ENCODE data around the gene TUBGCP6.
"Not testable (repeated sequence)": the region's sequence is repeated elsewhere in the genome, so short reads cannot be mapped to it uniquely, and the experiment has no call there.

The TUBGCP6 gene

DNA sequence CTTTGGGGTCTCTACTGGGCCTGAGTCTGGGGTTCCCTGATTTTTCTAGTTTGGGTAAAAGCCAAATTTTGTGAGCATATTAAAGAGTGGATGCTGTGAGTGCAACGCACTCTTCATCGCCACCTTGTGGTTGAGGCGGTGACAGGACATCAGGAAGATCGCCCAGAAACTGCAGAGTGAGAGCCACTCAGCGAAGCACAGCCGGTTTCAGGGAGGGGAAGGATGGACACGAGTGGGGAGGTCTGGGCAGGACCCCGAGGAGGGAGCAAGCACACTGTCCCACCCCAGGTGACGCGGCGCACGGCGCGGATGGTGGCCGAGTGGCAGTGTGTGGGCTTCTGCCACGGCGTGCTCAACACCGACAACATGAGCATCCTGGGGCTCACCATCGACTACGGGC, 34.9 kb downstream of the TUBGCP6 start:
- DNase-seq: peak; percentile 76

DNA sequence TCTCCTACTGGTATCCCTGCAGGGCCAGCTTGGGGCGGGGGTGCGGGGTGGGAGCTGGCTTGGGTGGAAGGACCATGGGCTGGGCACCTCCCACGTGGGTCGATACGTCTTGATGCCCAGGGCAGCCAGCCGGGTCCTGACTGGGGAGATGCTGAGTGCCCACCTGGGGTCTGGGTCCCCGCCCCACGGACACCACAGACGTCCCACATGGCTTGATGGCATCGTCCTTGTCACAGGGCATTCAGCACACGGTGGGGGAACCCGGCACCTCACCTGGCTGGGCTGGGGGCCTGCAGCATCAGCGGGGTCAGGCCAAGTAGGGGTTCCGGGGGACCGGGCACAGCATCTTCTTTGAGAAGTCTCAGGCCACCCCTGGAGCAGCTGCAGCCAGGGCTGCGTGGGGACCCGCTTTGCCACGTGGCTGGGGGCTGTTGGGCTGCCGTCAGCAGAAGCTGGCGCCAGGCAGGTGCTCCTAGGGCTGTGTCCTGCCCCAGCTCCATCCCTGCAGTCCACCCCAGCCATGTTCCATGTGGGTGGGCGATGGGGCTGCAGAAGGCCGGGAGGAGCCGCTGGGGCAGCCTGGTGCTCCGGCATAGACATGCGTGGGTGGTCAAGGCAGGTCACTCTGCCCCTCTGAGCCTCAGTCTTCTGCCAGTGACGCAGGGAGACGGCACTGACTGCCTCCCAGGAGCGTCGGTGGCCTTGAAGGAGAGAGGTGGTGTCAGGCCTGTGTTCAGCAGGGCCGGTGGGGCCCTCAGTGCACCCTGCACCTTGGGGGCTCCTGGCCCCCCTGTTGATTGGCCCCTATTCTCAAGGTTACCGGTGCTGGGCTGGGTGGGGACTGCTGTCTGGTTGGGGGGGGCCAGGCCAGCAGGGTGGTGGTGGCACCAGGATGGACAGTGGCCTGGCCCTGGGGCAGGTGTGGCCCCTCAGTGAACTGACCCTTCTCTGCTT, 35.6 kb downstream of the TUBGCP6 start:
- no peak for DNase-seq

DNA sequence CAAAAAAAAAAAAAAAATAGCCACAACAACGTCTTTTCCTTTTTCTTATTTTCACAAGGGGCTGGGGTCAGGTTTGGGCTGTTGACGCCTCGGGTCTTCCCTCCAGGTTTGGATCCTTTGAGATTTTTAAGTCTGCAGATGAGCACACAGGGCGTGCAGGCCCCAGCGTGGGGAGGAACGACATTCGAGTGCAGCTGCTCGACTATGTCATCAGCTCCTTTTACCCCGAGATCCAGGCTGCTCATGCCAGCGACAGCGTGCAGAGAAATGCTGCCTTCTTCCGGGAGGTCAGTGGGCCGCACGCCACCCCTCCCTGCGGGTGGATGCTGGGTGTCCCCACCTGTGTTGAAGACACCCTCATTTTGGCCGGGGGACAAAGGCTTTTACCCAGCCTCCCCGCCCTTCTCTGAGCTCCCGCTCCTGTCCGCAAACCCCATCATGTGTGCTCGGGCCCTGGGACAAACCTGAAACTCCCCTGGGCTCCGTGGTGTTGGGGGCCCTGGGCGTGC, 36.3 kb downstream of the TUBGCP6 start:
- no peak for DNase-seq

DNA sequence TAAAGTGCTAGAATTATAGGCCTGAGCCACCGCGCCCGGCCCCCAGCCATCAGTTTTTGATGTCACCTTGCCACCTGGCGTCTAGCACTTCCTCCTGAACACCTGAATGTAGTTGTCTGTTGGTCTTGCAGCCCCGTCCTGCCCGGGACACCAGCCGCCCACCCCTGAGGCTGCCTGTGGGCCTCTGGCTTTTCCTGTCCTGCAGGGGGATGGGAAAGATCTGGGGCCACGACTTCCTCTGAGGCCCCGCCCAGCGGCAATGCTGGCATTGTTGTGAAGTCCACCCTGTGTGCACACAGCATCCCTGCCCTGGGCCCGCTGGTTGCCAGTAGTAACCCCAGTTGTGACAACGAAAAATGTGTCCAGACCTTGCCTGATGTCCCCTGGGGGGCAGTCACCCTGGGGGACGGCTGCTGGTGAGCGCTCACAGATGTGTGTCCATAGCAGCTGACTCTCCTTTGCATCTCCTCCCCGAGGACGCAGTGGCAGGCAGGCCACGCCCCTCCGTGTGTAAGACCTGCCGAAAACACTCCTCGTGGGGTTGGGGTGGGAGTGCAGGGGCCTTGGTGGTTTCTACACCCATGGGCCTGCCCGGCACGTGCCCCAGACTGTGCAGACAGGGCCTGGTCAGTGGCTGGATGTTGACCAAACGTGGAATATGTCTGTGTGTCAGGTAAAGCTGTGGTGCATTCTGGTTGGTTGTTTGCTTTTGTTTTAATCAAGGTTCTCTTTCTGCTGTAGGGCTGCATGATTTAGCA, 37.3 kb downstream of the TUBGCP6 start:
- DNase-seq: no peak

DNA sequence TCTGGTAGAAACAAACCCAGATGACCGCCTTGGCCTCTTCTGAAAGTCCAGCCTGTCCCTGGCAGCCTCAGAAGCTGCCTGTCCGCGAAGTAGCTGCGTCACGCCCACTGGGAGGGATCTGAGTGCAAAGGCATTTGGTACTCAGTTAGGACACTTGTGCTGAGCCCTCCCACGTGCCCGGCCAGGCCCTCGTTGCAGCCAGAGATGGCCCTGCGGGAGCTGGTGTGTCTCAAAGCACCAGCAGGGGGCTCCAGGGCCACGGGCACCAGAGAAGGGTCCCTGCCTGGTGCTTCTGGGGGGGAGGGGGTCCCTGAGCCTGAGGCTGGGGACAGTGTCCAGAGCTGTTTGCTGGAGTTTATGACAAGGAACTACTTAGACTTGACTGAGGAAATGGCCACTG, 38.2 kb downstream of the TUBGCP6 start:
- DNase-seq: no peak

DNA sequence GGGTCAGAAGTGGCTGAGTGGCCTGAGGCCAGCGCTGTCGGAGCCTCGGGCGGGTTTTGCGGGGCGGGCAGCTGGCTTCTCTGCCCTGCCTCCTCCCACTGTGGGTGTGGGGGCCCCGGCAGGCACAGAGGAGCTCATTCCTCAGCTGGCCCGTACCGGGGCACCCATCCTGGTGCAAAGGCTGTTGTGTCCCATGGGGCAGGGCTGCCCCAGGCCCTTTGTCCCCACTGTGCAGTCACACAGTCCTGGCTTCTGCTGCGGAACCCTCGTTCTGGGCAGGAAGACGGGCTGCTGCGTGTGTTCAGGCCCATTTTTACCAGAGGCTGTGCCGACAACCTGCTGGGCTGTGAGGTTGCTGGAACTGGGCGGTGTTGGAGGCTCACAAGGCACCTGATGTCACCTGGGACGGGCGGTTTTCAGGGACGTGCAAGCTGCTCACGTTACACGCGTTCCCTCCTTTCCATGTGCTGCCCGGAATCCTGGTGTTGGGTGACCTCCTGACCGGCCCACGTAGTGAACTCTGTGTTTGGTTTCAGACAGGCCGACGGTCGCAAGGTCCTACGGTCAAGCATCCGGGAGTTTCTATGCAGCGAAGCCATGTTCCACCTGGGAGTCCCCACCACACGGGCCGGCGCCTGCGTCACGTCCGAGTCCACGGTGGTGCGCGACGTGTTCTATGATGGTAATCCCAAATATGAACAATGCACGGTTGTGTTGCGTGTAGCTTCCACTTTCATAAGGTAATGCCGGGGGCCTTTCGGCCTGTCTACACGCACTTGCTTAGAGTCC, 38.8 kb downstream of the TUBGCP6 start:
- no peak for DNase-seq

DNA sequence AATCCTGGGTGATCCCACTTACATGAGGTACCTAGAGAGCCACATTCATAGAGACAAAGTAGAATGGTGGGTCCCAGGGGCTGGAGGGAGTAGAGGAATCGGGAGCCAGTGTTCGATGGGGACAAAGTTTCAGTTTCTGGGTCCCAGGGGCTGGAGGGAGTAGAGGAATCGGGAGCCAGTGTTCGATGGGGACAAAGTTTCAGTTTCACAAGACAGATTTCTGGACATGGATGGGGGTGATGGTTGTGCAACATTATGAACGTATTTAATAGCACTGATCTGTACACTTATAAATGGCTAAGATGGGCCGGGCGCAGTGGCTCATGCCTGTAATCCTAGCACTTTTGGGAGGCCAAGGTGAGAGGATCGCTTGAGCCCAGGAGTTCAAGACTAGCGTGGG, 39.8 kb downstream of the TUBGCP6 start:
- not testable (repeated sequence) for DNase-seq

DNA sequence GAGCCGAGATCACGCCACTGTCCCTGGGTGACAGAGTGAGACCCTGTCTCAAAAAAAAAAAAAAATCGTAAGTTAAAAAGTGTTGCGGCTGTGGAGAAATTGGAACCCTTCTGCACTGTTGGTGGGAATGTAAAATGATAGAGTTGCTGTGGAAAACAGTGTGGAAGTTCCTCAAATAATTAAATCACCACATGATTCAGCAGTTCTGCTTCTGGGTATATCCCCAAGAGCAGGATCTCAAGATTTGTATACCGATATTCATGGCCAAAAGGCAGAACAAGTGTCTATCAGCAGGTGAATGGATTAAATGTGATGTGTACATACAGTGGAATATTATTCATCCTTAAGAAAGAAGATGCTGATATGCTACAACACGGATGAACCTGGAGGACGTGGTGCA, 40.3 kb downstream of the TUBGCP6 start:
- no peak for DNase-seq

DNA sequence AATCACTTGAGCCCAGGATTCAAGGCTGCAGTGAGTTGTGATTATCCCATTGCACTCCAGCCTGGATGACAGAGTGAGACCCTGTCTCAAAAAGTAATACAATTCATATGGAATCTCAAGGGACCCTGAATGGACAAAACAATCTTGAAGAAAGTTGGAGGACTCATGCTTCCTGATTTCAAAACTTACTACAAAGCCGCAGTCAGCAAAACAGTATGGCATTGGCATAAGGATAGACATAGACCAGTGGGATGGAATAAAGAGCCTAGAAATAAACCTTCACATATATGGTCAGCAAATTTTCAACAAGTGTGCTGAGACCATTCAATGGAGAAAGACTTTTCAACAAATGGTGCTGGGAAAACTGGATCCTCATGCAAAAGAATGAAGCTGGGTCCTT, 41.5 kb downstream of the TUBGCP6 start:
- no peak for DNase-seq

DNA sequence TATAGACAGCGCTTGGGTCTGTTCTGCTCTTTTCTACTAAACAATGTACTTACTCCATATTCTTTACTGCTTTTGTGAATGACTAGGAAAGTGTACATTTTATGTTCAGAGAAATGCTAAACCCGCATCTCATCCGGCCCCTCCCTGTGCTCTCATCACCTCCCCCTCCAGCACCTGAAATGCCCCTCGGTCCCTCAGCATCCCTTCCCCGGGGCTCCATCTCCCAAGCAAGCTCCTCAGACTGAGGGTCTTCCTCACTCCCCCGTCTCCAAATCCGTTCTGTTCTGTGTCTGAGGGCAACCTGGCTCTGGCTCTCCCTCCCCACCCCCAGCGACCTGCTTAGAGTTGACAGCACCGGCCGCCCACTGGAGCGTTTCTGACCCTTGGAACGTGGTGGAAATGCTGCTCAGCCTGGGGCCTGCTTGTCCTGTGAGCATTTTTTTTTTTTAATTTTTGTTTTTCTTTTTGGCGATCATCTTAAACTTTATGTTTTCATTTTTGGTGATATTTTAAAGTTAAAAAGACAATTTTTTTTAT, 42.6 kb downstream of the TUBGCP6 start:
- no peak for DNase-seq

DNA sequence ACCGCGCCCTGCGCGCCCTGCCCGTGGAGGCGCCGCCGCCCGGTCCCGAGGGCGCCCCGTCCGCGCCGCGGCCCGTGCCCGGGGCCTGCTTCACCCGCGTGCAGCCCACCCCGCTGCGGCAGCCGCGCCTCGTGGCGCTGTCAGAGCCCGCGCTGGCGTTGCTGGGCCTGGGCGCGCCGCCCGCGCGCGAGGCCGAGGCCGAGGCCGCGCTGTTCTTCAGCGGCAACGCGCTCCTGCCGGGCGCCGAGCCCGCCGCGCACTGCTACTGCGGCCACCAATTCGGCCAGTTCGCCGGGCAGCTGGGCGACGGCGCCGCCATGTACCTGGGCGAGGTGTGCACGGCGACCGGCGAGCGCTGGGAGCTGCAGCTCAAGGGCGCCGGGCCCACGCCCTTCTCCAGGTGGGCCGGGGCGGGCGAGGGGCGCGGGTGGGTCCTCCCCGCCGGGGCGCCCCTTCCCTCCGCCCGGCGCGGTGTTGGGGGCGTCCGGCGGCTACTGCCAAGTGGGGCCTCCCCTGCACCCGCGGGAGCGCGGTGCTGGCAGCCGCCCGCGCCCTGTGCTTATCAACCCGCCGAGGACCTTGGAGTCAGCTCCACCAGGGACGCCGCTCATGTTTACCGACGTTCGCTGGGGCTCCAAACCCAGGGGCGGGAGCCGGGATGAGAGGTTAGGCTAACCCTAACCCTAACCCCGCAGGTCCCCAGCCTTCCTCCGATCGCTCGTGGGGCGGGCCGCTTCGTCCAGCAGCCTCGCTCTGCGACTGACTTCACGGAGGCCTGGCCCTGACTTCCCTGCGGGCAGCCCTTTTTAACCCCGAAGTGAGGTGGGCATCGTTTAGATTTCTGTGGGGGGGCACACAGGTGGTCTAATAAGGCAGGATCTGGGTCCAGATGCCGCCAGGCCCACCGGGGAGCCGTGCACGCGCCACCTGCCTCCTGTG, 43.4 kb downstream of the TUBGCP6 start:
- DNase-seq: no peak

DNA sequence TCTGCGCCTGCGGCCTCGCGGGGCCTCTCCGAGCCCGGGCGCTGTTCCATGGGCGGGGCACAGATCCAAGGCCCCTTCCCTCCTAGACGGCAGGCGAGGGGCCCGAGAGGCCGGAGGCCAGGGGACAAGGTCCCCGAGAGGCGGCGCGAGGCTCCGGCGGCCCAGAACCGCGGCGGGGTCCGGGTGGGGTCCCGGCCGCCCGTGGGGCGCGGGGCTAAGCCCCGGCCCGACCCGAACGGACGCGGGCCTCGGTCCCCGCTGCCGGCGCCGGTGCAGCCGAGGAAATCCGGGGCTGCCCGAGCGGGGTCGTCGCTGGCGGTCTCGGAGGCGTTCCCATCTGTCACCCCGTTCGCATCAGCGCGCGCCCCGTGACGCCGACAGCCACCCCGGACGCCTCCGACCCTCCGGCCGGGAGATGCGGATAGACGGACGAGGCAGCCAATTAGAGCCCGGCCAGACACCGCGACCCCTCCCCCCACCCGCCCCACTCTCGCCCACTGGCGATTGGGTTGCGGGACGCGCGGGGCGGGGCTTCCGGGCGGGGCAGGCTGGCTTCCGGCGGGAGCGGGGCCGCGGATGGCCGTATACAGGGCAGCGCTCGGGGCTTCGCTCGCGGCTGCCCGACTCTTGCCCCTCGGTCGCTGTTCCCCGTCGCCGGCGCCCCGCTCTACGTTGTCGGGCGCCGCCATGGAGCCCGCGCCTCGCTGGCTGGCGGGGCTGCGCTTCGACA, 44.2 kb downstream of the TUBGCP6 start, which contains the start of gene SELENOO:
SELENOO (plus strand) TSS at position 551 of the 730 bp plus-strand sequence; CDS start at position 577, 26 bp downstream.
- peak; percentile 93 for DNase-seq

DNA sequence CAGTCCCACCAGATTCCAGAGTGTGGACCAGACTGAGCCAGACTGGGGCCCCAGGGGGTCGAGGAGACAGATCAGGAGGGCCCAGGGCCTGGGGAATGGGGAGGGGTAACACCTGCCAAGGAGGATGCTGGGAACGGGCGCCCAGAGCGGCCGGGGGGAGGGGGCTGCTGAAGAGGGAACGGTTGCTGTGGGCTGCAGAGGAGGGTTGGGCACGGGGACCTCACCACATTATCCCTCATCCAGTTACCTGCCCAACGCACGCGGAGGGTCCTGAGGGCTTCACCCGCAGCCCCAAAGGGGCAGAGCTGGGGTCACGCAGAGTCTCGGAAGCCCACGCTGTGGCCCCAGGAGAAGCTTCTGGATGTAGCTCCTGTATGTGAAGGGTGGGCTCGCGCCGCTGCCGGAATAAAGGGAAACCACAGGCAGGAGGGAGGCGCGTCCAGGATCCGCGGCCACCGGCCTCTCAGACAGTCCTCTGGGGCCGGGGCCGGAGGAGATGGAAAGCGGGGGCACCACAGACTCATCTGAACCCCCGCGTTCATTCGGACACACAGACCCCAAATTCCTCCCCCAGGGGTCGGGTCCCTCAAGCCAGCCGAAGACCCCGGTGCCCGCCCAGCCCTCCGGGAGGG, 44.9 kb downstream of the TUBGCP6 start:
- no peak for DNase-seq

DNA sequence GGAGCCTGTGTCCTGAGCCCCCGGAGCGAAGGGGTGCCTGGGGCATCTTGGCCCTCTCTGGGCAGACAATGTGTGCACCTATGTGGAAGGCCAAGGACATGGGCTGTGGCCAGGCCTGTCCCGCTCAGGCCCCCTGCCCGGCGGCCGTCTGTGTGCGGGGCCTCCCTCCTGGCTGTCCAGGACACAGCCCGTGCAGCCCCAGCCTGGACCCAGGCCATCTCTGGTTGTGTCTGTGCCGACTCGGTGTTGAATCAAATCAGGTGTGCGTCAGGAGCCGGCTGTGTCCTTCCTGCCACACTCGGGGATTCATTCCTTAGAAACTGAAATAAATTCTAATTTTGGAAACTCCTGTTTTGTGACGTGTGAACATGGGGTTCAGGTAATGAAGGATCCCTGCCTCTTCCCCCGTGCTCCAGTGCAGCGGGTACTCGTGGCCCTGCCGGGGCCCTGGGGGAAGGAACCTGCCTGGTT, 45.5 kb downstream of the TUBGCP6 start:
- no peak for DNase-seq

DNA sequence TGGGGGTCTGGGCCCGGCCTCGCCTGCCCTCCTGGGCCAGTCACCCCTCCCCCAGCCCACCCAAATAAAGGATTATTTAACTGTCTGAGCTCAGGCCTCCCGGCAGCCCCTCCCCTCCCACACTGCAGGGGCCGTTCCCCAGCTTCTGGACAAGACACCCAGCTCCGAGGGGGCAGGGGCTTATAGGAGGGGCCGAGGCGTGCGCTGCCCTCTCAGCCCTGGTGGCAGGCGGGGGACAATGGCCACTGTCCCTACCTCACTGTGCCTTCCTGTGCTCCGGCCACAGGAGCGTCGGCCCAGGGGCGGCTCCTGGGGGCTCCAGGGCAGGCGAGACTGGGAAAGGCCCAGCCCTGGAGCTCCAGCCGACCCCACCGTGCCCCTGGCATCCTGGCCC, 46.2 kb downstream of the TUBGCP6 start:
- no peak for DNase-seq

DNA sequence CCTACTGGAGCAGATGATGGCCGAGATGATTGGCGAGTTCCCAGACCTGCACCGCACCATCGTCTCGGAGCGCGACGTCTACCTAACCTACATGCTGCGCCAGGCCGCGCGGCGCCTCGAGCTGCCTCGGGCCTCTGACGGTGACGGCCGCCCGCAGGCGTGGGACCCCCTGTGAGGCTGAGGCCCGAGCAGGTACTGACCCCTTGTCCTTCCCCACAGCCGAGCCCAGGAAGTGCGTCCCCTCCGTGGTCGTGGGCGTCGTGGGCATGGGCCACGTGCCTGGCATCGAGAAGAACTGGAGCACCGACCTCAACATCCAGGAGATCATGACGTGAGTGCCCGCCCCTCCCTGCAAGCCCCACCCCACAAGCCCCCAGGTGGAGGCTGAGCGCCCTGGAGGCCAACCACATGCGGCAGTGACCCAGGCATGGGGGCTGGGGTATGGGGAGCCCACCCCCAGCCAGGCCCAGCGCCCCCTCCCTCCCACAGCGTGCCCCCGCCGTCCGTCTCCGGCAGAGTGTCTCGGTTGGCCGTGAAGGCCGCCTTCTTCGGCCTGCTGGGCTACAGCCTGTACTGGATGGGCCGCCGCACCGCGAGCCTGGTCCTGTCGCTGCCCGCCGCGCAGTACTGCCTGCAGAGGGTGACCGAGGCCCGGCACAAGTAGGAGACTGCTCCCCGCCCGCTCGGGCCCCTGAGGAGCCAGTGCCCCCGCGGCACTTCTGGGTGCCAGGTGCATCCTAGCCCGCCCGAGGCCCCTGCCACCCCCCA, 46.8 kb downstream of the TUBGCP6 start:
- no peak for DNase-seq

DNA sequence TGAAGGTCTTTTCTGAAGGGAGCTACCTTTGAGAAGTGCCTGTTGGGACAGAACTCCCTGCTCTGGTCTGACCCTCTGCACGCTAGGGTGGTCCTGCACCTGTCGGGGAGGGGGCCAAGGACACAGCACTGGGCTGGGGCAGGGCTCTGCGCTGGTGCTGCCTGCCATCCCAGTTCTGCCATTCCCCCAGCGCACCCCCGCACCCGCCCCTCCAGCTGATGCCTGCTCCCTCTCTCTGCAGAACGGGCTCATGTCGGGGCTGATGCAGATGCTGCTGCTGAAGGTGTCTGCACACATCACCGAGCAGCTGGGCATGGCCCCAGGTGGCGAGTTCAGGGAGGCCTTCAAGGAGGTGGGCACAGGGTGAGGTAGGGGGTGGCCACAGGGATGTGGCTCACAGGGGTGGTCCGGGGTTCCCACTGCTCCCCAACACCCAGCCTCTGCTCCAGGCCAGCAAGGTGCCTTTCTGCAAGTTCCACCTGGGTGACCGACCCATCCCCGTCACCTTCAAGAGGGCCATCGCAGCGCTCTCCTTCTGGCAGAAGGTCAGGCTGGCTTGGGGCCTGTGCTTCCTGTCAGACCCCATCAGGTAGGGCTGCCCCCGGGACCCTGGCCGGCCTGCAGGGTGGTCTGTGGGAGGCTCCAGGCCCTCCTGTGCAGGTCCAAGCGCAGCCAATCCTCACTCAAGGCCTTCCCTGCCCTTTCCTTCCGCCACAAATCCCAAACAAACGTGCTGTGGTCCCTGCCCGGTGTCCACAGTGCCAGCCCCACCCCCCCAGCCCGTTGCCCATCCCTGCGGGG, 47.6 kb downstream of the TUBGCP6 start:
- DNase-seq: no peak

DNA sequence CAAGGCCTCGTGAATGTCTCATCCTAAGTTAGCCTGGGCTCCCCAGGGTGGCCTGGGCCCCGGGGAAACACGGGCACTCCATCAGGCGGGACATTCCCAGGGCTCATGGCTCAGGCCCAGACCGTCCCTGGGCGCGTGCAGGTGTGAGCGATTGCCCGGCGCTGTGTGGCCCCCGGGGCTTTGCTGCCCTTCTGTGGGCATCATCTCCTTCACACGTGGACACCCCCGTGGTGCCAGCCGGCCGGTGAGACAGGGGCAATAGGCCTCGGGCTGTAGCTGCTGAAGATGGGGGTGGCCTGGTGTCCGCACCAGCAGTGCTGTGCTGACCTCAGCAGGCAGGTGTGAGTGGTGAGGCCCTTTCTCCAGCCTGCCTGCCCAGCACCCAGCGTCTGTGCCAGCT, 48.6 kb downstream of the TUBGCP6 start:
- DNase-seq: no peak
